Natural killer cell (primary cell): ENCODE measurements around the gene ZNF800. TPM values are rescaled to one million over a fixed set of nuclear protein-coding genes. Genes with fewer than 3 reads are reported as not detected.
"Not testable (repeated sequence)": the region's sequence is repeated elsewhere in the genome, so short reads cannot be mapped to it uniquely, and the experiment has no call there.

Experiments
- ATAC-seq, 3 donors: fragments of 150-1000 bp in 2 of 3; fragments of 200-7000 bp in 1 of 3; cut with Tn5 transposase; 1 replicate in 1 of 3; 2 replicates in 2 of 3; pipeline ENCODE4 v1.10.0; 2021; ENCODE audit warnings: mild to moderate bottlenecking in 2 of 3, moderate library complexity in 2 of 3
- DNase-seq, 2 donors: peaks; one replicate each; pipeline versions ENCODE4 v3.0.0 to v3.0.0-alpha.2; 2013 to 2021; ENCODE audit warnings: mixed read lengths in 1 of 2
- H3K27ac ChIP-seq: one replicate; pipeline ENCODE4 v1.5.1; 2013; ENCODE audit warnings: mild to moderate bottlenecking, low read length
- H3K27me3 ChIP-seq: one replicate; pipeline ENCODE4 v1.6.1; 2013; ENCODE audit warnings: low read length; ENCODE audit not compliant: control insufficient read depth, insufficient read depth
- H3K36me3 ChIP-seq: one replicate; pipeline ENCODE4 v1.6.1; 2013; ENCODE audit warnings: low read length; ENCODE audit not compliant: control insufficient read depth, insufficient read depth
- H3K4me1 ChIP-seq: one replicate; pipeline ENCODE4 v1.6.1; 2013; ENCODE audit warnings: low read length; ENCODE audit not compliant: control insufficient read depth, insufficient read depth
- H3K4me3 ChIP-seq: one replicate; pipeline ENCODE4 v1.5.1; 2013; ENCODE audit warnings: low read length
- H3K9me3 ChIP-seq: one replicate; pipeline ENCODE4 v1.6.1; 2013; ENCODE audit warnings: low read length; ENCODE audit not compliant: control insufficient read depth, insufficient read depth
- H3K27ac Mint-ChIP-seq, 2 donors: one replicate each; pipeline ENCODE4 v1.8.0; 2022; ENCODE audit warnings: mild to moderate bottlenecking in 2 of 2, mixed read lengths in 2 of 2, moderate library complexity in 1 of 2
- H3K27me3 Mint-ChIP-seq, 2 donors: one replicate each; pipeline ENCODE4 v1.8.0; 2022; ENCODE audit warnings: low read depth in 2 of 2, mixed read lengths in 2 of 2
- H3K36me3 Mint-ChIP-seq: one replicate; pipeline ENCODE4 v1.8.0; 2022; ENCODE audit warnings: mixed read lengths
- H3K4me1 Mint-ChIP-seq, 2 donors: one replicate each; pipeline ENCODE4 v1.8.0; 2022; ENCODE audit warnings: mixed read lengths in 2 of 2
- H3K4me3 Mint-ChIP-seq: one replicate; pipeline ENCODE4 v1.8.0; 2022; ENCODE audit warnings: mild to moderate bottlenecking, moderate library complexity, mixed read lengths
- H3K9me3 Mint-ChIP-seq, 2 donors: one replicate each; pipeline ENCODE4 v1.8.0; 2022; ENCODE audit warnings: mixed read lengths in 2 of 2
- WGBS: methylation state at CpG from one replicate; pipeline ENCODE4 v1.1.7; 2013; ENCODE audit warnings: missing lambda C conversion rate; ENCODE audit not compliant: insufficient coverage; 5-methylcytosine and 5-hydroxymethylcytosine counted together
- intact Hi-C: fragments of 100-400 bp; cut with micrococcal nuclease; formaldehyde crosslinking; loops from one replicate; pipeline ENCODE4 v1.14.2; 2022
- total RNA-seq, 4 donors: library from RNA; stranded (reverse); fragments of 120-200 nt in 1 of 4; gene quantifications; one replicate each; pipeline versions ENCODE4 v1.2.3 to v1.2.4, GENCODE V29; 2013 to 2022
- TF ChIP-seq, protein P1 (sequence below): fragments of 200-600 bp; IDR thresholded peaks from one replicate; pipeline ENCODE4 v1.8.0; 2022; ENCODE audit warnings: antibody characterized with exemption

The ZNF800 gene
- total RNA-seq, 3 donors from 2014 or later (not counting 1 experiment from before 2014, with no cell fraction given): 93.3 to 107 (median 101) TPM

DNA sequence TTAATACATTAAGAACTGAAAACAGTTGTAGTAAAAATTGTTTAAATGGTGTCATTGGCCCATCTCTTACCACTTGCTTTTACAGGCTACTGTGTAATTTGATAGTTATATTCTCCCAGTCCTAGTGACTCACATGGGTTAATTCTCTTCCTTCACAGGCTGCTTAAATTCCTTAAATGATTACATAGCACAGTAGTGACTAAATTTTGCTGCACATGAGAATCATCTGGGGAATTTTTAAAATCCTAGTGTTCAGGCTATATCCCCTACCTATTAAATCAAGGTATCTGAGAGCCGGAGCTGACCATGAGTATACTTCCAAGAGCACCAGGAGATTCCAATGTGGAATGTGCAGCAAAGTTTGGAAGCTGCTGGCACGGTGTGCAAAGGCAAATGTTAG lies 45.3 kb upstream of the ZNF800 start:
- H3K4me3 Mint-ChIP-seq: no peak overlapping the region
- ATAC-seq (no peak), DNase-seq (no peak)
- no peaks in the 10 kb centered on the region for H3K9me3 Mint-ChIP-seq
- Histone ChIP-seq H3K36me3 (no peaks in the 10 kb centered on the region), H3K27ac (no peak overlapping the region), H3K4me3 (no peak overlapping the region), H3K4me1 (no peaks in the 10 kb centered on the region), H3K27me3 (no peaks in the 10 kb centered on the region), H3K9me3 (no peaks in the 10 kb centered on the region)
- 79% methylated on average over 2 of the region's 2 CpGs for WGBS
- H3K27me3 Mint-ChIP-seq: peaks cover 14 to 17% of the 10 kb centered on the region in 2 donors
- H3K4me1 Mint-ChIP-seq: no peaks in the 10 kb centered on the region
- TF ChIP-seq, protein P1, sequence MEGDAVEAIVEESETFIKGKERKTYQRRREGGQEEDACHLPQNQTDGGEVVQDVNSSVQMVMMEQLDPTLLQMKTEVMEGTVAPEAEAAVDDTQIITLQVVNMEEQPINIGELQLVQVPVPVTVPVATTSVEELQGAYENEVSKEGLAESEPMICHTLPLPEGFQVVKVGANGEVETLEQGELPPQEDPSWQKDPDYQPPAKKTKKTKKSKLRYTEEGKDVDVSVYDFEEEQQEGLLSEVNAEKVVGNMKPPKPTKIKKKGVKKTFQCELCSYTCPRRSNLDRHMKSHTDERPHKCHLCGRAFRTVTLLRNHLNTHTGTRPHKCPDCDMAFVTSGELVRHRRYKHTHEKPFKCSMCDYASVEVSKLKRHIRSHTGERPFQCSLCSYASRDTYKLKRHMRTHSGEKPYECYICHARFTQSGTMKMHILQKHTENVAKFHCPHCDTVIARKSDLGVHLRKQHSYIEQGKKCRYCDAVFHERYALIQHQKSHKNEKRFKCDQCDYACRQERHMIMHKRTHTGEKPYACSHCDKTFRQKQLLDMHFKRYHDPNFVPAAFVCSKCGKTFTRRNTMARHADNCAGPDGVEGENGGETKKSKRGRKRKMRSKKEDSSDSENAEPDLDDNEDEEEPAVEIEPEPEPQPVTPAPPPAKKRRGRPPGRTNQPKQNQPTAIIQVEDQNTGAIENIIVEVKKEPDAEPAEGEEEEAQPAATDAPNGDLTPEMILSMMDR: no peak
- no peaks in the 10 kb centered on the region for H3K36me3 Mint-ChIP-seq
- intact Hi-C loops: no loop called here
- H3K27ac Mint-ChIP-seq: no peak overlapping the region

DNA sequence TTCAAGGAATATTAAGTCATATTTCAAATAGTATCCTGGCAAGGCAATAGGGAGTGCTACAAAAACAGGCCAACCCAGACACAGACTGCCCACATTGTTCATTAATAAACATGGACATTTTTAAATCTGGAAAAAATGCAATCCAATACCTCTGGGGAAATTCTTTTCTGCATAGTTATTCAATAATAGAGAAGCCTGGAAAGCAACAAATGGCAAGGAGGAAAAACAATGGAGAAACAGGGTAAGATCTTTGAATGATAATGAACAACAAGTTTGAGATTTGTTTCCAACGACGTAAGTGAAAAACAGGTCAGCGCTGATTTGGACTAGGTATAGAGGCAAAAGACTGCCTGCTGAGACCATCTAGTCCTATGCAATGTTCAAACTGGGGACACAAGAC lies 44.7 kb upstream of the ZNF800 start:
- intact Hi-C loops: no loop called here
- Mint-ChIP-seq H3K9me3 (no peaks in the 10 kb centered on the region), H3K27ac (no peak overlapping the region), H3K4me3 (no peak overlapping the region), H3K27me3 (peaks cover 9 to 12% of the 10 kb centered on the region in 2 donors), H3K4me1 (no peaks in the 10 kb centered on the region), H3K36me3 (no peaks in the 10 kb centered on the region)
- TF ChIP-seq, protein P1: no peak
- H3K4me3 ChIP-seq: no peak overlapping the region
- H3K9me3 ChIP-seq: no peaks in the 10 kb centered on the region
- no peaks in the 10 kb centered on the region for H3K36me3 ChIP-seq
- no peaks in the 10 kb centered on the region for H3K27me3 ChIP-seq
- DNase-seq (no peak), ATAC-seq (no peak)
- no peaks in the 10 kb centered on the region for H3K4me1 ChIP-seq
- WGBS: 94% methylated on average over 3 of the region's 3 CpGs
- no peak overlapping the region for H3K27ac ChIP-seq

DNA sequence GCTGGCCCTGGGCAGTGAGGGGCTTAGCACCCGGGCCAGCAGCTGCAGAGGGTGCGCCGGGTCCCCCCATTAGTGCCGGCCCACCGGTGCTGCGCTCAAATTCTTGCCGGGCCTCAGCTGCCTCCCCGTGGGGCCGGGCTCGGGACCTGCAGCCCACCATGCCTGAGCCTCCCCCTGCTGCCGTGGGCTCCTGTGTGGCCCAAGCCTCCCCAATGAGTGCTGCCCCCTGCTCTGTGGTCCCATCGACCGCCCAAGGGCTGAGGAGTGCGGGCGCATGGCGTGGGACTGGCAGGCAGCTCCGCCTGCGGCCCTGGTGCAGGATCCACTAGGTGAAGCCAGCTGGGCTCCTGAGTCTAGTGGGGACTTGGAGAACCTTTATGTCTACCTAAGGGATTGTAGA lies 36.8 kb upstream of the ZNF800 start:
- H3K4me1 ChIP-seq, H3K9me3 ChIP-seq, H3K4me3 Mint-ChIP-seq, intact Hi-C loops, H3K27ac Mint-ChIP-seq, ATAC-seq, H3K27ac ChIP-seq, H3K27me3 ChIP-seq, H3K36me3 ChIP-seq, H3K4me3 ChIP-seq, H3K4me1 Mint-ChIP-seq, H3K36me3 Mint-ChIP-seq, DNase-seq, H3K9me3 Mint-ChIP-seq: not testable (repeated sequence)
- 96% methylated on average over 18 of the region's 18 CpGs for WGBS
- peaks cover 5 to 20% of the 10 kb centered on the region in 2 donors for H3K27me3 Mint-ChIP-seq

DNA sequence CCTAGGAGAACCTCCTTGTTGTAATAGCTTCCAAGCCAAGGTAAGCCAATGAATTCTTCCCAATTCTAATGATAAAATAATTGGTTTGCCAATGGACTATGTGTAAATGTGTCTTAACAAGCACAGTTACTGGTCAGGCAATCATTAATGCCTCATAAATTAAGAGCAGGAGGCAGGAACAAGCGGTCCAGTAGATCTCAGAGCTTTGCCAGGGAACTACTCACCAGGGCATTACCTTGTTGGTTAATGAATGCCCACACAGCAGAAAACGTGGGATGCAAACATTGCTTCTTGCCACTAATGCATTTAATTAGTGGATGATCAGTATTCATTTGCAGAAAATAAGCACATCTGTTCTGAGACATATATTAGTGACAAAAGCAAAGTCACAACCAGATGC lies 26.7 kb upstream of the ZNF800 start:
- H3K27ac ChIP-seq: no peak overlapping the region
- H3K9me3 Mint-ChIP-seq: peaks cover 4% of the 10 kb centered on the region in 2 donors
- 90% methylated on average over 2 of the region's 2 CpGs for WGBS
- ATAC-seq: no peak
- no peak overlapping the region for H3K4me3 ChIP-seq
- no peaks in the 10 kb centered on the region for H3K36me3 ChIP-seq
- H3K4me3 Mint-ChIP-seq: no peak overlapping the region
- H3K9me3 ChIP-seq: peaks cover 3% of the 10 kb centered on the region
- H3K27me3 ChIP-seq: no peaks in the 10 kb centered on the region
- TF ChIP-seq, protein P1: no peak
- H3K27me3 Mint-ChIP-seq: peaks cover 0 to 2% of the 10 kb centered on the region in 2 donors
- H3K27ac Mint-ChIP-seq: no peak overlapping the region
- H3K36me3 Mint-ChIP-seq: no peaks in the 10 kb centered on the region
- no peak for DNase-seq
- intact Hi-C loops: no loop called here
- H3K4me1 ChIP-seq: peaks cover 28% of the 10 kb centered on the region
- H3K4me1 Mint-ChIP-seq: peaks cover 21 to 32% of the 10 kb centered on the region in 2 donors
